Small intestine (tissue), 7 donors: ENCODE measurements around the gene BDH2. TPM values are rescaled to one million over a fixed set of nuclear protein-coding genes. Genes with fewer than 3 reads are reported as not detected.

Experiments
- DNase-seq, 2 donors: peaks; one replicate each; pipeline versions ENCODE4 v3.0.0 to v3.0.0-alpha.2; 2013
- FAIRE-seq: peaks from 2 replicates; lab custom pipeline; 2012; peaks lifted over from hg19 to GRCh38; lab: Jason Lieb, UNC
- H3K27ac ChIP-seq, 3 donors: one replicate each; pipeline ENCODE4 v1.5.1; 2013; ENCODE audit warnings: low read length in 2 of 3, mild to moderate bottlenecking in 2 of 3, control low read depth in 1 of 3, inconsistent platforms in 1 of 3, low read depth in 1 of 3, moderate library complexity in 1 of 3
- H3K27me3 ChIP-seq, 3 donors: one replicate each; pipeline ENCODE4 v1.6.1; 2013; ENCODE audit warnings: low read length in 3 of 3, inconsistent platforms in 1 of 3; ENCODE audit not compliant: control insufficient read depth in 3 of 3, insufficient read depth in 3 of 3
- H3K36me3 ChIP-seq, 3 donors: one replicate each; pipeline ENCODE4 v1.6.1; 2013; ENCODE audit warnings: low read length in 3 of 3, inconsistent platforms in 1 of 3, low read depth in 1 of 3, mild to moderate bottlenecking in 1 of 3, moderate library complexity in 1 of 3; ENCODE audit not compliant: control insufficient read depth in 3 of 3, insufficient read depth in 2 of 3
- H3K4me1 ChIP-seq, 3 donors: one replicate each; pipeline ENCODE4 v1.6.1; 2013; ENCODE audit warnings: low read length in 2 of 3, inconsistent platforms in 1 of 3, low read depth in 1 of 3, mild to moderate bottlenecking in 1 of 3, moderate library complexity in 1 of 3; ENCODE audit not compliant: control insufficient read depth in 3 of 3, insufficient read depth in 2 of 3
- H3K4me3 ChIP-seq, 3 donors: one replicate each; pipeline ENCODE4 v1.5.1; 2013; ENCODE audit warnings: low read length in 3 of 3, control low read depth in 1 of 3, inconsistent platforms in 1 of 3, low read depth in 1 of 3, mild to moderate bottlenecking in 1 of 3, moderate library complexity in 1 of 3
- H3K9me3 ChIP-seq, 2 donors: one replicate each; pipeline ENCODE4 v1.6.1; 2013; ENCODE audit warnings: low read depth in 1 of 2, low read length in 1 of 2; ENCODE audit not compliant: control insufficient read depth in 2 of 2, insufficient read depth in 1 of 2
- WGBS, 3 donors: extraction: QIAGEN DNeasy Blood & Tissue Kit; methylation state at CpG; one replicate each; pipeline ENCODE4 v1.1.7; 2013; 5-methylcytosine and 5-hydroxymethylcytosine counted together
- polyA plus RNA-seq, 4 donors: library from polyadenylated mRNA; stranded (reverse) in 3 of 4; unstranded in 1 of 4; fragments of 200-250 nt in 3 of 4; fragments of 120-200 nt in 1 of 4; gene quantifications; one replicate each; pipeline versions ENCODE4 v1.2.1 to v1.2.3, GENCODE V29; 2013
- donor health status: healthy with polysubstance abuse.
- donor health status: control.
- donor health status: control.
- donor health status: Bipolar disorder and iron deficiency.
- donor health status: healthy.

The BDH2 gene
- polyA plus RNA-seq, 4 donors: 73.3 to 317 (median 211) TPM

DNA sequence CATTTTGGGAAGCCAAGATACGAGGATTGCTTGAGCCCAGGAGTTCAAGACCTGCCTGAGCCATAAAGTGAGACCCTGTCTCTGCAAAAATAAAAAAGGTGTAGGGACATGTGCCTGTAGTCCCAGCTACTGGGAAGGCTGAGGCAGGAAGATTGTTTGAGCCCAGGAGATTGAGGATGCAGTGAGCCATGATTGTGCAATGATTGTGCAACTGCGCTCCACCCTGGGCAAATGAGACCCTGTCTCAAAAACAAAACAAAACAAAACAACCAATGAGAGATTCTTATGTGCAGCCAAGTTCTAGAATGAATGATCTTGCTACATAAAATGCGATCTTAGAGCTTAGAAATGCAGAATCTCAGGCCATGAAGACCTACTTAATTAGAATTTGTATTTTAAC lies 45.6 kb downstream of the BDH2 start:
- DNase-seq (no peak), FAIRE-seq (no peak)
- Histone ChIP-seq H3K27me3 (no peaks in the 10 kb centered on the region), H3K27ac (no peak overlapping the region), H3K9me3 (no peaks in the 10 kb centered on the region), H3K4me1 (no peaks in the 10 kb centered on the region), H3K36me3 (no peaks in the 10 kb centered on the region), H3K4me3 (no peak overlapping the region)
- 94 to 97% (median 94%) methylated on average over 3 of the region's 3 CpGs for WGBS, 3 donors

- FAIRE-seq (peak; percentile 30), DNase-seq (no peak)
- no peaks in the 10 kb centered on the region for H3K27me3 ChIP-seq
- H3K4me1 ChIP-seq: no peaks in the 10 kb centered on the region
- H3K36me3 ChIP-seq: no peaks in the 10 kb centered on the region
- 84 to 86% (median 85%) methylated on average over 3 of the region's 3 CpGs for WGBS, 3 donors
- no peak overlapping the region for H3K27ac ChIP-seq
- no peaks in the 10 kb centered on the region for H3K9me3 ChIP-seq
- H3K4me3 ChIP-seq: no peak overlapping the region
These were observed 46.9 kb downstream of the BDH2 start for GRCh38 chr4:103052779-103053178.

DNA sequence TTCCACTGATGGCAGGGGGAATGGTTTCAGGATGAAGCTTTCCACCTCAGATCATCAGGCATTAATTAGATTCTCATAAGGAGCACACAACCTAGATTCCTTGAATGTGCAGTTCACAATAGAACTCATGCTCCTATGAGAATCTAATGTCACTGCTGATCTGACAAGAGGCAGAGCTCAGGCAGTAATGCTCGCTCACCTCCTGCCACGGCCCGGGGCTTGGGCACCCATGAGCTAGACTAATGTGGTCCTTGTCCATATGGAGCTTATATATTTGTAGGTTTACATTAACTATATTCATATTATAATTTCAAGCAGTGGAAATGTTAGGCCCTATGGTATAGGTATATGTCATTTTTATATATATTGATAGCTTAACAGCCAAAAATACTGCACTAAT lies 47.5 kb downstream of the BDH2 start:
- 94 to 96% (median 95%) methylated on average over 3 of the region's 3 CpGs for WGBS, 3 donors
- Histone ChIP-seq H3K36me3 (no peaks in the 10 kb centered on the region), H3K4me3 (no peak overlapping the region), H3K27ac (no peak overlapping the region), H3K9me3 (no peaks in the 10 kb centered on the region), H3K4me1 (no peaks in the 10 kb centered on the region), H3K27me3 (no peaks in the 10 kb centered on the region)
- no peak for DNase-seq
- no peak for FAIRE-seq

GRCh38 chr4:103050736-103051436 lies 48.7 kb downstream of the BDH2 start:
- Histone ChIP-seq H3K27ac (no peak overlapping the region), H3K4me3 (no peak overlapping the region), H3K4me1 (no peaks in the 10 kb centered on the region), H3K9me3 (no peaks in the 10 kb centered on the region), H3K27me3 (no peaks in the 10 kb centered on the region), H3K36me3 (no peaks in the 10 kb centered on the region)
- FAIRE-seq (no peak), DNase-seq (no peak)
- 55 to 57% (median 56%) methylated on average over 2 of the region's 2 CpGs for WGBS, 3 donors

GRCh38 chr4:103046416-103047290 lies 53.0 kb downstream of the BDH2 start:
- H3K9me3 ChIP-seq: no peaks in the 10 kb centered on the region
- no peak for FAIRE-seq
- no peaks in the 10 kb centered on the region for H3K27me3 ChIP-seq
- no peaks in the 10 kb centered on the region for H3K4me1 ChIP-seq
- 29 to 51% (median 40%) methylated on average over 5 of the region's 5 CpGs for WGBS, 3 donors
- H3K4me3 ChIP-seq: no peak overlapping the region
- peak; percentile 51 to 62 for DNase-seq
- no peak overlapping the region for H3K27ac ChIP-seq
- H3K36me3 ChIP-seq: no peaks in the 10 kb centered on the region

DNA sequence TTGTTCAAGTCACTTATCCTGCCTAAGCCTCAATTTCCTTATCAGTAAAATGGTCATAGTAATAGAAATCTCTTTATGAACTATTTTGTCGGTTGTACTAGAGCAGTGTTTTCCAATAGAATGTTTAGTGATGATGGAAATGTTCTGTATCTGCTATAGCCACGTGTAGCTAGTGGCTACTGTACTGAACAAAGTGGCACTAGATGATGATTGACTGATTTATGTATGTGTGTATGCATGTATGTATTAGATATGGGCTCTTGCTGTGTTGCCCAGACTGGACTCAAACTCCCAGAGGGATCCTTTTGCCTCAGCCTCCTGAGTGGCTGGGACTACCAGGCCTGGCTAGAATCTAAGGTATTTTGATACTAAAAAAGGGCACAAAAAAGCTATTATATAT lies 55.5 kb downstream of the BDH2 start:
- DNase-seq (no peak), FAIRE-seq (no peak)
- H3K36me3 ChIP-seq: no peaks in the 10 kb centered on the region
- no peaks in the 10 kb centered on the region for H3K9me3 ChIP-seq
- H3K4me3 ChIP-seq: no peak overlapping the region
- H3K27me3 ChIP-seq: no peaks in the 10 kb centered on the region
- H3K27ac ChIP-seq: no peak overlapping the region
- WGBS, 3 donors: 76 to 86% (median 84%) methylated on average over 2 of the region's 2 CpGs
- no peaks in the 10 kb centered on the region for H3K4me1 ChIP-seq

- 92 to 100% (median 98%) methylated on average over 2 of the region's 2 CpGs for WGBS, 3 donors
- DNase-seq: no peak
These were observed 63.5 kb downstream of the BDH2 start for GRCh38 chr4:103036169-103036568.

GRCh38 chr4:103032574-103032973 lies 67.1 kb downstream of the BDH2 start:
- WGBS, 3 donors: 51 to 74% (median 68%) methylated on average over 2 of the region's 2 CpGs
- Histone ChIP-seq H3K4me3 (no peak overlapping the region), H3K9me3 (no peaks in the 10 kb centered on the region), H3K4me1 (no peaks in the 10 kb centered on the region), H3K27me3 (no peaks in the 10 kb centered on the region), H3K36me3 (no peaks in the 10 kb centered on the region), H3K27ac (no peak overlapping the region)
- no peak for FAIRE-seq
- DNase-seq: peak; percentile 41 to 75

More at GRCh38 chr4:103036169-103036568, 63.5 kb downstream of the BDH2 start:
- no peaks in the 10 kb centered on the region for H3K27me3 ChIP-seq
- H3K4me1 ChIP-seq: no peaks in the 10 kb centered on the region
- H3K27ac ChIP-seq: no peak overlapping the region
- no peaks in the 10 kb centered on the region for H3K9me3 ChIP-seq
- H3K4me3 ChIP-seq: no peak overlapping the region
- FAIRE-seq: no peak
- no peaks in the 10 kb centered on the region for H3K36me3 ChIP-seq
